GM23248 (cell line): ENCODE data around the gene THSD4. TPM values are rescaled to one million over a fixed set of nuclear protein-coding genes. Genes with fewer than 3 reads are reported as not detected.

Source experiments
- DNase-seq: peaks from one replicate; pipeline ENCODE4 v3.0.0-alpha.2; 2015
- H2AFZ ChIP-seq: fragments of 200-600 bp; sonication (generic); 2 replicates; pipeline ENCODE4 v1.6.1; 2016; ENCODE audit warnings: antibody characterized with exemption
- H3F3A ChIP-seq: fragments of 200-600 bp; sonication (generic); 2 replicates; pipeline ENCODE4 v1.6.1; 2016; ENCODE audit warnings: mild to moderate bottlenecking, antibody characterized with exemption, mixed run types; ENCODE audit not compliant: insufficient read depth
- H3K27ac ChIP-seq: fragments of 200-600 bp; sonication (generic); 2 replicates; pipeline ENCODE4 v1.5.1; 2016; ENCODE audit warnings: mild to moderate bottlenecking
- H3K27me3 ChIP-seq: fragments of 200-600 bp; sonication (generic); replicated peaks from 2 replicates; pipeline ENCODE4 v1.6.1; 2016; ENCODE audit warnings: mild to moderate bottlenecking; ENCODE audit not compliant: insufficient read depth
- H3K36me3 ChIP-seq: fragments of 200-600 bp; sonication (generic); 2 replicates; pipeline ENCODE4 v1.6.1; 2016; ENCODE audit warnings: low read depth, mild to moderate bottlenecking
- H3K4me1 ChIP-seq: fragments of 200-600 bp; sonication (generic); 2 replicates; pipeline ENCODE4 v1.6.1; 2016; ENCODE audit warnings: mild to moderate bottlenecking; ENCODE audit not compliant: insufficient read depth
- H3K4me2 ChIP-seq: fragments of 200-600 bp; sonication (generic); one replicate; pipeline ENCODE4 v1.6.1; 2016; ENCODE audit warnings: mild to moderate bottlenecking; ENCODE audit not compliant: unreplicated experiment
- H3K4me3 ChIP-seq: fragments of 200-600 bp; sonication (generic); 2 replicates; pipeline ENCODE4 v1.5.1; 2016; ENCODE audit warnings: mild to moderate bottlenecking
- H3K79me2 ChIP-seq: fragments of 200-600 bp; sonication (generic); 2 replicates; pipeline ENCODE4 v1.6.1; 2016; ENCODE audit warnings: mild to moderate bottlenecking; ENCODE audit not compliant: insufficient read depth
- H3K9ac ChIP-seq: fragments of 200-600 bp; sonication (generic); 2 replicates; pipeline ENCODE4 v1.6.1; 2016; ENCODE audit warnings: mild to moderate bottlenecking
- H3K9me2 ChIP-seq: fragments of 200-600 bp; sonication (generic); 2 replicates; pipeline ENCODE4 v1.6.1; 2016; ENCODE audit warnings: mixed run types, mild to moderate bottlenecking, moderate library complexity; ENCODE audit not compliant: insufficient read depth
- H3K9me3 ChIP-seq: fragments of 200-600 bp; sonication (generic); one replicate; pipeline ENCODE4 v1.6.1; 2017; ENCODE audit warnings: low read depth
- H4K20me1 ChIP-seq: fragments of 200-600 bp; sonication (generic); 2 replicates; pipeline ENCODE4 v1.6.0; 2016; ENCODE audit not compliant: insufficient read depth
- EZH2 ChIP-seq: fragments of 200-600 bp; sonication (generic); IDR thresholded peaks from 2 replicates; pipeline ENCODE4 v1.6.1; 2018; ENCODE audit warnings: antibody characterized with exemption, mild to moderate bottlenecking; ENCODE audit not compliant: insufficient read depth, poor library complexity, severe bottlenecking
- EZH2phosphoT487 ChIP-seq: fragments of 200-600 bp; sonication (generic); IDR thresholded peaks from 2 replicates; pipeline ENCODE4 v1.6.1; 2018; ENCODE audit warnings: antibody characterized with exemption, moderate library complexity, mild to moderate bottlenecking, low read depth; ENCODE audit not compliant: insufficient read depth
- WGBS, 2 experiments: methylation state at CpG; one replicate each; pipeline ENCODE4 v1.1.6; 2015 to 2017; ENCODE audit warnings: low lambda C conversion rate in 2 of 2, low coverage in 1 of 2; ENCODE audit errors: missing lambda C conversion rate in 2 of 2; 5-methylcytosine and 5-hydroxymethylcytosine counted together
- in situ Hi-C: fragments of 300-500 bp; cut with MboI; formaldehyde crosslinking; loops from 2 replicates; pipeline ENCODE4 v1.15.0; 2020
- polyA plus RNA-seq: library from polyadenylated mRNA; unstranded; fragments of >200 nt; fragmentation: Nextera tagmentation; extraction: Ambion mirVana; gene quantifications from 2 replicates; pipeline ENCODE4 v1.2.1, GENCODE V29; 2016
- total RNA-seq: library from RNA; depleted of rRNA; stranded (reverse); fragments of >200 nt; shearing (Covaris generic); gene quantifications from 2 replicates; pipeline ENCODE4 v1.2.3, GENCODE V29; 2014

Gene THSD4
- total and polyA plus RNA-seq, 2 experiments from 2014 or later: 14.2 to 58.9 TPM

DNA sequence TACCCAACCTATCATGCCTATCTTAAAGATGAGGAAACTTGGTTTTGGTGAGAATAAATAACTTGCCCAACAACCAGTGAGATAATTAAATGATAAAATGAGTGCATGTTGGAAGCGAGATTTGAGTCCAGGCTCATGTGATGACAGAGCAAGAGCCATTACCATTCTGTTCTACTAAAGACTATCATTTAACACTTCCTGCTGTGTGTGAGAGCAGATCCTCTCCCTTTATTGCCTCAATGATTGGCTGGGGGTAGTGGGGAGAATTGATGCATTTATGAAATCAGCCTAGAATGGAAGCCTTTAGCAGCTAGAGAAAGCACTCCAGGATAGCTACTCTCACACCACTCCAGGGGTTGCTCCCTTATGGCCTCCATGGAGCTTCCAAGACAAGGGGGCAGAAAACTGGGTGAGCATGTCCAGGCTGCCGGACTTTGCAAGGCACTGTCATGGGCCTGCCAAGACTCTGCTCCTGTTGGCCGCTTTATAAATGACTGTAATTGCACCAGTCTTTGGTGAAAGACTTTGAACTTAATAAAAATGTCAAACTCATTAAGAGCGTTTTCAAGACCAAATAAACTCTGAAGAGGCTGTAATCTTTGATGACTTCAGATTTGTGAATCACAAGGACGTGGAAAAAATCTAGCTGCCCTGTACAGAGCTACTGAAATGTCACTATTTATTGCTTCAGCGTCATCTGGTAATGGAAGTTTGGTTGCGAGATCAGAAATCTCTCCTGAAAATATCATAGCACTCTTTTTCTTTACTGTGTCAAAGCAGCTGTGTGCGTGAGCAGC, 486.0 kb downstream of the THSD4 start:
- in situ Hi-C loops: no loop called here
- no peak overlapping the region for H3K27ac ChIP-seq
- peak; percentile 16 for DNase-seq
- no peaks in the 10 kb centered on the region for H3K36me3 ChIP-seq
- no peaks in the 10 kb centered on the region for H3K27me3 ChIP-seq
- H3K79me2 ChIP-seq: no peaks in the 10 kb centered on the region
- WGBS, 2 experiments: 65 to 67% methylated on average over 8 of the region's 8 CpGs
- H3F3A ChIP-seq: peaks cover 19% of the 10 kb centered on the region
- no peak for TF ChIP-seq EZH2
- TF ChIP-seq EZH2phosphoT487: no peak
- no peak overlapping the region for H3K9ac ChIP-seq
- peaks cover 27% of the 10 kb centered on the region for H3K4me1 ChIP-seq
- H3K4me3 ChIP-seq: no peak overlapping the region
- H4K20me1 ChIP-seq: no peaks in the 10 kb centered on the region
- H3K4me2 ChIP-seq: no peak overlapping the region
- H3K9me2 ChIP-seq: no peaks in the 10 kb centered on the region
- H2AFZ ChIP-seq: no peak overlapping the region
- H3K9me3 ChIP-seq: no peaks in the 10 kb centered on the region

DNA sequence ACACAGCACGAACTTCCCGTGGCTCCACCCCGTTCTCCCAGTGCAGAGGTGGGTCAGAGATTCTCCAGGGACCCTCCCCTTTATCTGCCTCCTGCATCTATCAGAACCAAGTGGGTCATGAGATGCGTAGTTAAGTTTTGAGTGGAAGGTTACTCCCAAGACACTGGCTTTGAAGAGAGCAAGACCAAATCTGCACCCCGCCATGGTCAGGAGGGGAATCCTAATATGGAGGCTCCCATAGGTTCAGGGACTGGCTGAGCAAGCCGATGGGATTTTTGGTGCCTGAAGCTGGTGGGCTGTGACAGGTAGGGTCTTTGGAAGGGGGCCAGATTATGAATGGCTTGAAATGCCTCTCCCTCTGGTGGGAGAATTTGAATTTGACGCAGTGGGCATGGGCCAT, 488.1 kb downstream of the THSD4 start:
- TF ChIP-seq EZH2phosphoT487 (no peak), EZH2 (no peak)

DNA sequence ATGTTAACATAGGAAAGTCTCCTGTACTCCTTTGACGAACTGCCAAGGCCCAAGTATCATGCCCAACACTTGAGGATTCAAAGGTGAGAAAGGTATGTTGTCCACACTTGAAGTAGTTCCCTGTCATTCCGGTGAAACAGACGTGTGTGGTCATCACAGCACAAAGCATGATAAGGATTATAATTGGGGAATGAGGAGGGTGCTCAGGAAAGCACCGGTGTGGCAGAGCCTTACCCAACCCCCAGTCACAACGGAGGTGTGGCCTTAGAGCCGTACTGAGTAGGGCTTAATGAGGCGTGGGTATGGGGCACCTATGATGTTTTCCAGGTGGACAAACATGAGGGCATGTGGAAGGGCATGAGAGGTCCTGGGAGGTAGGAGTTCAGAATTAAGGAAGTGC, 492.1 kb downstream of the THSD4 start:
- TF ChIP-seq EZH2 (no peak), EZH2phosphoT487 (no peak)
- Histone ChIP-seq H3K4me2 (no peak overlapping the region), H3K27me3 (no peaks in the 10 kb centered on the region), H3K27ac (no peak overlapping the region), H3K4me1 (peaks cover 6% of the 10 kb centered on the region; the same call in 1 of the 2 replicates), H3K79me2 (no peaks in the 10 kb centered on the region), H3K9me3 (no peaks in the 10 kb centered on the region), H3K36me3 (no peaks in the 10 kb centered on the region), H4K20me1 (no peaks in the 10 kb centered on the region), H3F3A (no peaks in the 10 kb centered on the region), H3K9me2 (no peaks in the 10 kb centered on the region), H3K4me3 (no peak overlapping the region), H3K9ac (no peak overlapping the region), H2AFZ (no peak overlapping the region)
- 82 to 83% methylated on average over 7 of the region's 7 CpGs for WGBS, 2 experiments
- in situ Hi-C loops: no loop called here
- DNase-seq: no peak

More for the DNA sequence above, 488.1 kb downstream of the THSD4 start:
- H3F3A ChIP-seq: no peaks in the 10 kb centered on the region
- no peaks in the 10 kb centered on the region for H3K36me3 ChIP-seq
- peaks cover 9% of the 10 kb centered on the region; the same call in 1 of the 2 replicates for H3K4me1 ChIP-seq
- no peak overlapping the region for H2AFZ ChIP-seq
- DNase-seq: no peak
- no peaks in the 10 kb centered on the region for H3K27me3 ChIP-seq
- no peak overlapping the region for H3K9ac ChIP-seq
- in situ Hi-C loops: no loop called here
- no peaks in the 10 kb centered on the region for H3K9me3 ChIP-seq
- H3K9me2 ChIP-seq: no peaks in the 10 kb centered on the region
- no peak overlapping the region for H3K27ac ChIP-seq
- no peak overlapping the region for H3K4me3 ChIP-seq
- no peaks in the 10 kb centered on the region for H3K79me2 ChIP-seq
- H3K4me2 ChIP-seq: no peak overlapping the region
- no peaks in the 10 kb centered on the region for H4K20me1 ChIP-seq
- WGBS, 2 experiments: 63 to 69% methylated on average over 7 of the region's 7 CpGs

DNA sequence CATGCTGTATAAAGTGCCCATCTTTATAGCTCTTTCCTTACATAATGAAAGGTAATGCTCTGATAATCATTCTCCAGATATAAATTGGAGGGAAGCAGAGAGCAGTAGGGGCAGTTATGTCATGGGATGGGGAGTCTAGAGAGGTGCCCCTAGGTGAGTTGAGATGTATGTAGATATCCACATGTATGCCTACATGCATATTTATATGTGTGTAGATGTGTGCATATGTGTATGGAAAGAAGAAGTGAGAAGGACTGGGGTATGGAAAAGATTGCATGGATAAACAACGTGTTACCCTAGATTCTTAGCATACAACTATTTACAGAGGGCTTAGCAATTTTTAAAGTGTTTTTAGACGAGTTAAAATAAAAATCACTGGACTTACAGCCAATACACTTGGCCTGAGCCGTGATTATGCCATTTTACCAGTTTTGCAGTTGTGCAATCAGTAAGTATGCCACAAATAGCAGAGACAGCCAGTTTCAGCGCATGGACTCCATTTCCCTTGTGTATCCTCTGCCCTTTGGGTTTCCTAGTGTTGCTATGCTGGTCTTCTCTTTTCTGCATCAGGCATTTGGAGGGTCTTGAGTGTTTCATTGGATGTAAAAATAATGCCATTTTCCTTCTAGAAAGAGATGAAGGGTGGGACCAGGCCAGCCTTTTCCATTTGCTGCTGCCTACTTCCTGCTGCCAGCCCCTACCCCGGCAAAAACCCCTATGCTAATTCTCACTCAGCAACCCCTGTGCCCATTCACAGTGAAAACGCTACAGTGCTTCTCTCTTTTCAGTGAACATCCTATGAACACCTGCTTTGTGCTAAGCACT, 495.7 kb downstream of the THSD4 start:
- WGBS, 2 experiments: 39 to 40% methylated on average over 6 of the region's 6 CpGs
- H3K4me2 ChIP-seq: no peak overlapping the region
- TF ChIP-seq EZH2 (no peak), EZH2phosphoT487 (no peak)
- no peaks in the 10 kb centered on the region for H3K36me3 ChIP-seq
- no peaks in the 10 kb centered on the region for H3K9me2 ChIP-seq
- no peak overlapping the region for H3K4me3 ChIP-seq
- peaks cover 6% of the 10 kb centered on the region; the same call in 1 of the 2 replicates for H3K4me1 ChIP-seq
- no peaks in the 10 kb centered on the region for H3K9me3 ChIP-seq
- in situ Hi-C loops: no loop called here
- peak; percentile 38 for DNase-seq
- no peaks in the 10 kb centered on the region for H4K20me1 ChIP-seq
- no peak overlapping the region for H3K27ac ChIP-seq
- H3K79me2 ChIP-seq: no peaks in the 10 kb centered on the region
- no peak overlapping the region for H2AFZ ChIP-seq
- no peak overlapping the region for H3K9ac ChIP-seq
- no peaks in the 10 kb centered on the region for H3K27me3 ChIP-seq
- H3F3A ChIP-seq: no peaks in the 10 kb centered on the region
